ENCODE results near the gene TGFBR3. TPM values are rescaled to one million over a fixed set of nuclear protein-coding genes. Genes with fewer than 3 reads are reported as not detected.

The TGFBR3 gene
- total RNA-seq, 1 experiment from 2014 or later = 12.2 TPM

DNA sequence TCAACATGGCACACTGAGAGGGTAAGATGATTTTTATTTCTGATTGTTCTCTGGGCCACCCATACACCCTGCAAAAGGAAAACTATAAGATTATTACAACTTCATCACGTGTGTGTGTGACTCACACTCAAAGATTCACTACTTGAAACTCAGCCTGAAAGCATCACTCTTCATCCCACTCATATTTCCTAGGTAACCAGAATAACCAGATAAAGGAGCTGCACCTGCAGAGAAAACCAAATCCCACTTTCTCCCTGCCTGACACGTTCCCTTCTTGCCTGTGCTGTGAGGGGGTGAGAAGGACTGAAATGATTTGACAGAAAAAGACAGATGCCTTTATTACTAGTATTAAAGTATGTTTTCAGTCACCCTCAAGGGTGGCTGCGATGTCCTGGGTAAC is 131.6 kb downstream of the TGFBR3 start:
- H3K4me1 Mint-ChIP-seq (ENCODE audit: low read depth, unreplicated experiment) = no peaks in the 10 kb centered on the region
- DNase-seq = no peak
- POLR2A ChIA-PET = no interaction called here
- no peaks in the 10 kb centered on the region for H3K27me3 ChIP-seq (replicated peaks; ENCODE audit: control insufficient read depth, insufficient read depth, low read length)
- H3K4me1 ChIP-seq = no peaks in the 10 kb centered on the region
- no peak overlapping the region for H3K27ac Mint-ChIP-seq (ENCODE audit: unreplicated experiment)
- intact Hi-C loops (cut with micrococcal nuclease; ENCODE audit: unreplicated experiment) = no loop called here
- H3K36me3 Mint-ChIP-seq (ENCODE audit: insufficient read depth, unreplicated experiment) = peaks cover 6% of the 10 kb centered on the region
- H3K27me3 Mint-ChIP-seq (ENCODE audit: insufficient read depth, unreplicated experiment) = no peaks in the 10 kb centered on the region
- no peak overlapping the region for H3K4me3 Mint-ChIP-seq (ENCODE audit: unreplicated experiment)
- no peaks in the 10 kb centered on the region for H3K9me3 ChIP-seq
- H3K4me3 ChIP-seq (ENCODE audit: low read depth, low read length) = no peak overlapping the region
- CTCF ChIA-PET = no interaction called here
- BruUV-seq (replicated peaks) = no TSS peak
- H3K36me3 ChIP-seq (ENCODE audit: control insufficient read depth, insufficient read depth, low read length) = no peaks in the 10 kb centered on the region
- no peak for TF ChIP-seq CTCF (IDR thresholded peaks at IDR 0.05; ENCODE audit: insufficient read depth in 1 of 2, low read depth in 1 of 2, low read length in 1 of 2, severe bottlenecking in 1 of 2, unreplicated experiment in 1 of 2)
- H3K9me3 Mint-ChIP-seq (ENCODE audit: unreplicated experiment) = no peaks in the 10 kb centered on the region

- no peak overlapping the region for H3K4me3 ChIP-seq (ENCODE audit: low read depth, low read length)
- POLR2A ChIA-PET = no interaction called here
- DNase-seq = no peak
- no peaks in the 10 kb centered on the region for H3K27me3 Mint-ChIP-seq (ENCODE audit: insufficient read depth, unreplicated experiment)
- H3K27ac Mint-ChIP-seq (ENCODE audit: unreplicated experiment) = no peak overlapping the region
- intact Hi-C loops (cut with micrococcal nuclease; ENCODE audit: unreplicated experiment) = no loop called here
- CTCF ChIA-PET = no interaction called here
- no TSS peak for BruUV-seq (replicated peaks)
- no peaks in the 10 kb centered on the region for H3K27me3 ChIP-seq (replicated peaks; ENCODE audit: control insufficient read depth, insufficient read depth, low read length)
- H3K4me1 ChIP-seq = no peaks in the 10 kb centered on the region
- H3K36me3 Mint-ChIP-seq (ENCODE audit: insufficient read depth, unreplicated experiment) = peaks cover 6% of the 10 kb centered on the region
- H3K36me3 ChIP-seq (ENCODE audit: control insufficient read depth, insufficient read depth, low read length) = no peaks in the 10 kb centered on the region
- H3K9me3 ChIP-seq = no peaks in the 10 kb centered on the region
- no peak for TF ChIP-seq CTCF (IDR thresholded peaks at IDR 0.05; ENCODE audit: insufficient read depth in 1 of 2, low read depth in 1 of 2, low read length in 1 of 2, severe bottlenecking in 1 of 2, unreplicated experiment in 1 of 2)
- no peak overlapping the region for H3K4me3 Mint-ChIP-seq (ENCODE audit: unreplicated experiment)
- H3K4me1 Mint-ChIP-seq (ENCODE audit: low read depth, unreplicated experiment) = no peaks in the 10 kb centered on the region
- no peaks in the 10 kb centered on the region for H3K9me3 Mint-ChIP-seq (ENCODE audit: unreplicated experiment)
Measured at GRCh38 chr1:91753878-91754277, 132.1 kb downstream of the TGFBR3 start.

DNA sequence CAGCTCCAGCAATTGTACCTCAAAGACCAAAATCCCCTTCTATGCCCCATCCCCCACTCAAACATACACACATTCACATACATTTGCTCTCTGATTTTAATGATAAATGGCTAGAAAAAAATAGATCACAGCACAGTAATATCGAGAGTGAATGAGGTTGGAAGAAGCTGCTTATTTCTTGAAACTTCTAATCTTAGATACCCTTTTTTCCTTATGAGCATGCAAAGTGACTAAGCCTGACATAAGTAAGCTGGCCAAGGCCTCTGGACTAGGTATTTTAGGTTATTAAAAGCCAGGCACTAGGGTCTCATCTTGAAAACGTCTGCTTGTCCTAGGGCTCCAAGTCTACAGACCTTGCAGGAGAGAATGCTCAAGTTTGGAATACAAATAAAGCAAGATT is 133.6 kb downstream of the TGFBR3 start:
- H3K27ac Mint-ChIP-seq (ENCODE audit: unreplicated experiment) = no peak overlapping the region

More for the DNA sequence above, 133.6 kb downstream of the TGFBR3 start:
- CTCF ChIA-PET = no interaction called here
- peaks cover 2% of the 10 kb centered on the region for H3K9me3 Mint-ChIP-seq (ENCODE audit: unreplicated experiment)
- H3K9me3 ChIP-seq = no peaks in the 10 kb centered on the region
- H3K4me1 Mint-ChIP-seq (ENCODE audit: low read depth, unreplicated experiment) = no peaks in the 10 kb centered on the region
- POLR2A ChIA-PET = no interaction called here
- no peak for DNase-seq
- no peaks in the 10 kb centered on the region for H3K27me3 Mint-ChIP-seq (ENCODE audit: insufficient read depth, unreplicated experiment)
- H3K36me3 Mint-ChIP-seq (ENCODE audit: insufficient read depth, unreplicated experiment) = peaks cover 6% of the 10 kb centered on the region
- no peak overlapping the region for H3K4me3 ChIP-seq (ENCODE audit: low read depth, low read length)
- H3K36me3 ChIP-seq (ENCODE audit: control insufficient read depth, insufficient read depth, low read length) = no peaks in the 10 kb centered on the region
- no peaks in the 10 kb centered on the region for H3K4me1 ChIP-seq
- no TSS peak for BruUV-seq (replicated peaks)
- intact Hi-C loops (cut with micrococcal nuclease; ENCODE audit: unreplicated experiment) = no loop called here
- TF ChIP-seq CTCF (IDR thresholded peaks at IDR 0.05; ENCODE audit: insufficient read depth in 1 of 2, low read depth in 1 of 2, low read length in 1 of 2, severe bottlenecking in 1 of 2, unreplicated experiment in 1 of 2) = no peak
- H3K4me3 Mint-ChIP-seq (ENCODE audit: unreplicated experiment) = no peak overlapping the region
- no peaks in the 10 kb centered on the region for H3K27me3 ChIP-seq (replicated peaks; ENCODE audit: control insufficient read depth, insufficient read depth, low read length)
